Measurements from ENCODE around the gene RELCH. TPM values are rescaled to one million over a fixed set of nuclear protein-coding genes. Genes with fewer than 3 reads are reported as not detected.

The RELCH gene
- total and polyA plus RNA-seq, 10 of the 15 experiments (the other 5 are each of a cell fraction or from before 2014, with no cell fraction given), result 3.1 to 23.6 (median 14.5) TPM

DNA sequence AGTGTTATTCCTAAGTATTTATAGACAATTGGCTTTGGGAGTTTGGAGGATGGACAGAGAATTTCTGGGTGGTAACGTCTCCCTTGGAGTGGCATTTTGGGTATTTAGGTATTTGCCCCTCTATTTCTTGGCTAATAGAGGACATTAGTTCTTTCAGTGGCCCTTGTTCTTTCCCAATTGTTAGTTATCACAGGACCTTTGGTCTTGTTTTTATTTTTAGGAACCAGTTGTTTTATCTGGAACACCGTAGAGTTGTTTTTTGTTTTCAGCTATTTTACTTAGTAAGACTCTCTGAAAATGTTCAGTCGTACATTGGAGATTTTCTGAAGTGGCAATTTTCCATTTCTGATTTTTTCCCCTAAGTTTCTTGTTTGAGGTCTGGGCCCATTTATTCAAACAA is 97.6 kb downstream of the RELCH start:
- no peaks in the 10 kb centered on the region for H4K20me1 ChIP-seq (ENCODE audit: control insufficient read depth, insufficient read depth)
- H3K9me3 ChIP-seq (replicated peaks; ENCODE audit: control insufficient read depth, insufficient read depth, low read length), result no peaks in the 10 kb centered on the region
- CTCF ChIA-PET, result no interaction called here
- POLR2A ChIA-PET, result interaction anchor here (0.7 kb wide), 1 partner anchor 736 kb away, joined by 3 read pairs; no protein-coding TSS in a partner anchor
- DNase-seq (ENCODE audit: low read depth, low spot score), result no peak
- no peak for ATAC-seq
- H3K27ac ChIP-seq (ENCODE audit: control insufficient read depth, insufficient read depth), result no peak overlapping the region
- no peak overlapping the region for H2AFZ ChIP-seq (ENCODE audit: control insufficient read depth, low read depth, low read length)
- RAD21 ChIA-PET (ENCODE audit: unreplicated experiment), result no interaction called here
- H3K79me2 ChIP-seq (ENCODE audit: control insufficient read depth, insufficient read depth, low read length), result no peaks in the 10 kb centered on the region
- no peak overlapping the region for H3K4me3 ChIP-seq
- intact Hi-C loops (cut with micrococcal nuclease; ENCODE audit: unreplicated experiment), result loop anchor here (5.0 kb wide), 1 partner anchor 38 kb away; no protein-coding TSS in a partner anchor
- in situ Hi-C loops (cut with MboI), result no loop called here
- peaks cover 5 to 14% of the 10 kb centered on the region in 2 experiments for H3K36me3 ChIP-seq (ENCODE audit: control insufficient read depth in 2 of 2, insufficient read depth in 2 of 2, low read length in 1 of 2)
- no peaks in the 10 kb centered on the region for H3K27me3 ChIP-seq (replicated peaks in 1 of 2; ENCODE audit: control insufficient read depth in 2 of 2, insufficient read depth in 2 of 2, low read length in 1 of 2)
- TF ChIP-seq GABPA (IDR thresholded peaks at IDR 0.05; ENCODE audit: low read depth) (no peak), IRF4 (IDR thresholded peaks at IDR 0.05; ENCODE audit: low read depth, low read length) (no peak), ZSCAN29 (IDR thresholded peaks at IDR 0.05) (no peak), EZH2 (IDR thresholded peaks at IDR 0.05; ENCODE audit: borderline replicate concordance, control insufficient read depth, low read depth, low read length) (no peak)
- TF ChIP-seq, protein P1, sequence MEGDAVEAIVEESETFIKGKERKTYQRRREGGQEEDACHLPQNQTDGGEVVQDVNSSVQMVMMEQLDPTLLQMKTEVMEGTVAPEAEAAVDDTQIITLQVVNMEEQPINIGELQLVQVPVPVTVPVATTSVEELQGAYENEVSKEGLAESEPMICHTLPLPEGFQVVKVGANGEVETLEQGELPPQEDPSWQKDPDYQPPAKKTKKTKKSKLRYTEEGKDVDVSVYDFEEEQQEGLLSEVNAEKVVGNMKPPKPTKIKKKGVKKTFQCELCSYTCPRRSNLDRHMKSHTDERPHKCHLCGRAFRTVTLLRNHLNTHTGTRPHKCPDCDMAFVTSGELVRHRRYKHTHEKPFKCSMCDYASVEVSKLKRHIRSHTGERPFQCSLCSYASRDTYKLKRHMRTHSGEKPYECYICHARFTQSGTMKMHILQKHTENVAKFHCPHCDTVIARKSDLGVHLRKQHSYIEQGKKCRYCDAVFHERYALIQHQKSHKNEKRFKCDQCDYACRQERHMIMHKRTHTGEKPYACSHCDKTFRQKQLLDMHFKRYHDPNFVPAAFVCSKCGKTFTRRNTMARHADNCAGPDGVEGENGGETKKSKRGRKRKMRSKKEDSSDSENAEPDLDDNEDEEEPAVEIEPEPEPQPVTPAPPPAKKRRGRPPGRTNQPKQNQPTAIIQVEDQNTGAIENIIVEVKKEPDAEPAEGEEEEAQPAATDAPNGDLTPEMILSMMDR (IDR thresholded peaks at IDR 0.05 in 2 of 3, conservative IDR thresholded peaks at IDR 0.05 in 1 of 3; ENCODE audit: control insufficient read depth in 2 of 3, extremely low read depth in 1 of 3, insufficient read depth in 1 of 3, low read depth in 3 of 3, low read length in 3 of 3), result no peak
- TF ChIP-seq, protein P2, sequence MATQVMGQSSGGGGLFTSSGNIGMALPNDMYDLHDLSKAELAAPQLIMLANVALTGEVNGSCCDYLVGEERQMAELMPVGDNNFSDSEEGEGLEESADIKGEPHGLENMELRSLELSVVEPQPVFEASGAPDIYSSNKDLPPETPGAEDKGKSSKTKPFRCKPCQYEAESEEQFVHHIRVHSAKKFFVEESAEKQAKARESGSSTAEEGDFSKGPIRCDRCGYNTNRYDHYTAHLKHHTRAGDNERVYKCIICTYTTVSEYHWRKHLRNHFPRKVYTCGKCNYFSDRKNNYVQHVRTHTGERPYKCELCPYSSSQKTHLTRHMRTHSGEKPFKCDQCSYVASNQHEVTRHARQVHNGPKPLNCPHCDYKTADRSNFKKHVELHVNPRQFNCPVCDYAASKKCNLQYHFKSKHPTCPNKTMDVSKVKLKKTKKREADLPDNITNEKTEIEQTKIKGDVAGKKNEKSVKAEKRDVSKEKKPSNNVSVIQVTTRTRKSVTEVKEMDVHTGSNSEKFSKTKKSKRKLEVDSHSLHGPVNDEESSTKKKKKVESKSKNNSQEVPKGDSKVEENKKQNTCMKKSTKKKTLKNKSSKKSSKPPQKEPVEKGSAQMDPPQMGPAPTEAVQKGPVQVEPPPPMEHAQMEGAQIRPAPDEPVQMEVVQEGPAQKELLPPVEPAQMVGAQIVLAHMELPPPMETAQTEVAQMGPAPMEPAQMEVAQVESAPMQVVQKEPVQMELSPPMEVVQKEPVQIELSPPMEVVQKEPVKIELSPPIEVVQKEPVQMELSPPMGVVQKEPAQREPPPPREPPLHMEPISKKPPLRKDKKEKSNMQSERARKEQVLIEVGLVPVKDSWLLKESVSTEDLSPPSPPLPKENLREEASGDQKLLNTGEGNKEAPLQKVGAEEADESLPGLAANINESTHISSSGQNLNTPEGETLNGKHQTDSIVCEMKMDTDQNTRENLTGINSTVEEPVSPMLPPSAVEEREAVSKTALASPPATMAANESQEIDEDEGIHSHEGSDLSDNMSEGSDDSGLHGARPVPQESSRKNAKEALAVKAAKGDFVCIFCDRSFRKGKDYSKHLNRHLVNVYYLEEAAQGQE (IDR thresholded peaks at IDR 0.05; ENCODE audit: low read depth, low read length), result no peak
- TF ChIP-seq, protein P3, sequence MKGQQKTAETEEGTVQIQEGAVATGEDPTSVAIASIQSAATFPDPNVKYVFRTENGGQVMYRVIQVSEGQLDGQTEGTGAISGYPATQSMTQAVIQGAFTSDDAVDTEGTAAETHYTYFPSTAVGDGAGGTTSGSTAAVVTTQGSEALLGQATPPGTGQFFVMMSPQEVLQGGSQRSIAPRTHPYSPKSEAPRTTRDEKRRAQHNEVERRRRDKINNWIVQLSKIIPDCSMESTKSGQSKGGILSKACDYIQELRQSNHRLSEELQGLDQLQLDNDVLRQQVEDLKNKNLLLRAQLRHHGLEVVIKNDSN (IDR thresholded peaks at IDR 0.05; ENCODE audit: borderline replicate concordance, extremely low read length, insufficient read depth, low read depth, low read length), result no peak
- TF ChIP-seq, protein P4, sequence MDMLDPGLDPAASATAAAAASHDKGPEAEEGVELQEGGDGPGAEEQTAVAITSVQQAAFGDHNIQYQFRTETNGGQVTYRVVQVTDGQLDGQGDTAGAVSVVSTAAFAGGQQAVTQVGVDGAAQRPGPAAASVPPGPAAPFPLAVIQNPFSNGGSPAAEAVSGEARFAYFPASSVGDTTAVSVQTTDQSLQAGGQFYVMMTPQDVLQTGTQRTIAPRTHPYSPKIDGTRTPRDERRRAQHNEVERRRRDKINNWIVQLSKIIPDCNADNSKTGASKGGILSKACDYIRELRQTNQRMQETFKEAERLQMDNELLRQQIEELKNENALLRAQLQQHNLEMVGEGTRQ (IDR thresholded peaks at IDR 0.05; ENCODE audit: borderline replicate concordance, low read depth, low read length), result no peak
- TF ChIP-seq, protein P5, sequence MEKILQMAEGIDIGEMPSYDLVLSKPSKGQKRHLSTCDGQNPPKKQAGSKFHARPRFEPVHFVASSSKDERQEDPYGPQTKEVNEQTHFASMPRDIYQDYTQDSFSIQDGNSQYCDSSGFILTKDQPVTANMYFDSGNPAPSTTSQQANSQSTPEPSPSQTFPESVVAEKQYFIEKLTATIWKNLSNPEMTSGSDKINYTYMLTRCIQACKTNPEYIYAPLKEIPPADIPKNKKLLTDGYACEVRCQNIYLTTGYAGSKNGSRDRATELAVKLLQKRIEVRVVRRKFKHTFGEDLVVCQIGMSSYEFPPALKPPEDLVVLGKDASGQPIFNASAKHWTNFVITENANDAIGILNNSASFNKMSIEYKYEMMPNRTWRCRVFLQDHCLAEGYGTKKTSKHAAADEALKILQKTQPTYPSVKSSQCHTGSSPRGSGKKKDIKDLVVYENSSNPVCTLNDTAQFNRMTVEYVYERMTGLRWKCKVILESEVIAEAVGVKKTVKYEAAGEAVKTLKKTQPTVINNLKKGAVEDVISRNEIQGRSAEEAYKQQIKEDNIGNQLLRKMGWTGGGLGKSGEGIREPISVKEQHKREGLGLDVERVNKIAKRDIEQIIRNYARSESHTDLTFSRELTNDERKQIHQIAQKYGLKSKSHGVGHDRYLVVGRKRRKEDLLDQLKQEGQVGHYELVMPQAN (conservative IDR thresholded peaks at IDR 0.05), result no peak
- H3K4me1 ChIP-seq (ENCODE audit: control insufficient read depth, insufficient read depth, low read length), result peaks cover 24% of the 10 kb centered on the region
- no TSS peak for BruUV-seq (replicated peaks)
- no peak for FAIRE-seq
- SMC1A ChIA-PET (ENCODE audit: uncharacterized antibody, unreplicated experiment), result no interaction called here
- no peak overlapping the region for H3K4me2 ChIP-seq (ENCODE audit: control insufficient read depth, insufficient read depth)
- 92% methylated on average over 3 of the region's 3 CpGs for WGBS (ENCODE audit: insufficient coverage, insufficient replicate concordance, low lambda C conversion rate, missing lambda C conversion rate)
- no peak overlapping the region for H3K9ac ChIP-seq (ENCODE audit: control insufficient read depth, insufficient read depth, low read length)
